HCT116 (cell line): ENCODE measurements around the gene XPO4.

Experiments used
- CTCF ChIP-seq, 3 experiments: fragments of 200-600 bp in 1 of 3; sonication (generic) in 1 of 3; IDR thresholded peaks in 2 of 3; conservative IDR thresholded peaks in 1 of 3; 2 replicates each; pipeline ENCODE4 v1.5.1; 2012 to 2017; ENCODE audit warnings: low read depth in 2 of 3, low read length in 2 of 3, antibody characterized with exemption in 1 of 3, borderline replicate concordance in 1 of 3, control low read depth in 1 of 3, mild to moderate bottlenecking in 1 of 3, mixed read lengths in 1 of 3, mixed run types in 1 of 3, moderate library complexity in 1 of 3; ENCODE audit not compliant: insufficient read depth in 1 of 3
- EZH2 ChIP-seq: fragments of 200-600 bp; sonication (generic); IDR thresholded peaks from 2 replicates; pipeline ENCODE4 v1.6.1; 2017; ENCODE audit warnings: antibody characterized with exemption, mixed run types
- EZH2phosphoT487 ChIP-seq: fragments of 200-600 bp; IDR thresholded peaks from 2 replicates; pipeline ENCODE4 v1.6.1; 2018; ENCODE audit warnings: antibody characterized with exemption, borderline replicate concordance
- FOSL1 ChIP-seq: IDR thresholded peaks from 2 replicates; pipeline ENCODE4 v1.6.1; 2012; ENCODE audit warnings: low read depth
- POLR2A ChIP-seq: IDR thresholded peaks from 2 replicates; pipeline ENCODE4 v1.7.0; 2011; ENCODE audit warnings: borderline replicate concordance; ENCODE audit not compliant: insufficient read depth, insufficient read length; ENCODE audit errors: extremely low read depth
- REST ChIP-seq: IDR thresholded peaks from 2 replicates; pipeline ENCODE4 v1.6.1; 2012; ENCODE audit warnings: low read depth
- SRF ChIP-seq: IDR thresholded peaks from 2 replicates; pipeline ENCODE4 v1.6.1; 2012; ENCODE audit warnings: low read depth
- TCF7L2 ChIP-seq: IDR thresholded peaks from 2 replicates; pipeline ENCODE4 v1.7.0; 2011; ENCODE audit warnings: borderline replicate concordance, inconsistent platforms; ENCODE audit not compliant: insufficient read depth, insufficient read length; ENCODE audit errors: extremely low read depth
- ZNF274 ChIP-seq: fragments of 200-500 bp; sonication (Bioruptor generic); IDR thresholded peaks from 2 replicates; pipeline ENCODE4 v1.6.1; 2014; ENCODE audit warnings: mild to moderate bottlenecking, low read depth, low read length, inconsistent platforms

GRCh38 chr13:20901668-20902437, 693 bp downstream of the XPO4 start:
- TF ChIP-seq SRF (no peak), EZH2 (no peak), TCF7L2 (no peak), CTCF (IDR thresholded peaks at IDR 0.05 in 2 of 3, conservative IDR thresholded peaks at IDR 0.05 in 1 of 3; ENCODE audit: borderline replicate concordance in 1 of 3, insufficient read depth in 1 of 3, low read depth in 2 of 3, low read length in 2 of 3) (no peak), REST (no peak), POLR2A (no peak), EZH2phosphoT487 (no peak), FOSL1 (no peak), ZNF274 (no peak)
